SK-N-SH (cell line): ENCODE data around the gene ADORA2A.

Source experiments
- CHD2 ChIP-seq: fragments of 150-350 bp; IDR thresholded peaks from 2 replicates; pipeline ENCODE4 v1.6.1; 2018; ENCODE audit warnings: low read length; ENCODE audit not compliant: partially characterized antibody
- CTCF ChIP-seq: fragments of 200-600 bp; sonication (generic); IDR thresholded peaks from 2 replicates; pipeline ENCODE4 v1.6.1; 2017; ENCODE audit warnings: antibody characterized with exemption, mild to moderate bottlenecking, moderate library complexity
- ELF1 ChIP-seq: IDR thresholded peaks from 2 replicates; pipeline ENCODE4 v1.4.0; 2012
- EP300 ChIP-seq, 2 experiments: IDR thresholded peaks; 2 replicates each; pipeline versions ENCODE4 v1.4.0 to v1.6.1; 2012; ENCODE audit warnings: borderline replicate concordance in 1 of 2, low read depth in 1 of 2, low read length in 1 of 2
- MAX ChIP-seq: IDR thresholded peaks from 2 replicates; pipeline ENCODE4 v1.4.0; 2012; ENCODE audit warnings: low read depth
- MXI1 ChIP-seq: IDR thresholded peaks from 2 replicates; pipeline ENCODE4 v1.6.1; 2012; ENCODE audit warnings: mild to moderate bottlenecking, low read depth, low read length, improper control_type of control experiment
- POLR2AphosphoS5 ChIP-seq: IDR thresholded peaks from 2 replicates; pipeline ENCODE4 v1.6.1; 2012; ENCODE audit warnings: low read depth, low read length
- RAD21 ChIP-seq: IDR thresholded peaks from 2 replicates; pipeline ENCODE4 v1.6.1; 2012; ENCODE audit warnings: mild to moderate bottlenecking, low read length
- RFX5 ChIP-seq: IDR thresholded peaks from 2 replicates; pipeline ENCODE4 v1.6.1; 2012; ENCODE audit warnings: mild to moderate bottlenecking, improper control_type of control experiment, low read length
- SIN3A ChIP-seq: IDR thresholded peaks from 2 replicates; pipeline ENCODE4 v1.6.1; 2012; ENCODE audit warnings: low read depth, mild to moderate bottlenecking, low read length, moderate library complexity, borderline replicate concordance
- SMC3 ChIP-seq: IDR thresholded peaks from 2 replicates; pipeline ENCODE4 v1.6.1; 2012; ENCODE audit warnings: low read depth, low read length, improper control_type of control experiment
- TEAD4 ChIP-seq: IDR thresholded peaks from 2 replicates; pipeline ENCODE4 v1.4.0; 2012; ENCODE audit warnings: mild to moderate bottlenecking, borderline replicate concordance; ENCODE audit not compliant: insufficient read depth
- USF2 ChIP-seq: fragments of 150-350 bp; IDR thresholded peaks from 2 replicates; pipeline ENCODE4 v1.6.1; 2017; ENCODE audit warnings: antibody characterized with exemption, low read length, low read depth, borderline replicate concordance

GRCh38 chr22:24420072-24420976, 7.1 kb upstream of the ADORA2A start:
- TF ChIP-seq SIN3A (no peak), ELF1 (no peak), CTCF (no peak), RAD21 (no peak), SMC3 (no peak), MXI1 (no peak), TEAD4 (no peak), POLR2AphosphoS5 (0 out of 2 replicates have a peak, but pooled peaks have one; percentile 11), USF2 (no peak), CHD2 (no peak), RFX5 (no peak), EP300 (IDR thresholded peaks at IDR 0.05; ENCODE audit: borderline replicate concordance in 1 of 2, low read depth in 1 of 2, low read length in 1 of 2) (no peak), MAX (no peak)
